Measurements from ENCODE around the gene SMIM29.
A peak's percentile ranks its signal among the peaks of the same experiment; 100 is the strongest.
"Not testable (repeated sequence)": the region's sequence is repeated elsewhere in the genome, so short reads cannot be mapped to it uniquely, and the experiment has no call there.

The SMIM29 gene

DNA sequence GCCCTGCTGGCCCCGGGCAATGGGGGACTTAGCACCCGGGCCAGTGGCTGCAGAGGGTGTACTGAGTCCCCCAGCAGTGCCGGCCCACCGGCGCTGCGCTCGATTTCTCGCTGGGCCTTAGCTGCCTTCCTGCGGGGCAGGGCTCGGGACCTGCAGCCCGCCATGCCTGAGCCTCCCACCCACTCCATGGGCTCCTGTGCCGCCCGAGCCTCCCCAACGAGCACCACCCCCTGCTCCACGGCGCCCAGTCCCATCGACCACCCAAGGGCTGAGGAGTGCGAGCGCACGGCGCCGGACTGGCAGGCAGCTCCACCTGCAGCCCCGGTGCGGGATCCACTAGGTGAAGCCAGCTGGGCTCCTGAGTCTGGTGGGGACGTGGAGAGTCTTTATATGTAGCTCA is 20.3 kb upstream of the SMIM29 start:
- not testable (repeated sequence) for DNase-seq (ENCODE audit: low read depth)

DNA sequence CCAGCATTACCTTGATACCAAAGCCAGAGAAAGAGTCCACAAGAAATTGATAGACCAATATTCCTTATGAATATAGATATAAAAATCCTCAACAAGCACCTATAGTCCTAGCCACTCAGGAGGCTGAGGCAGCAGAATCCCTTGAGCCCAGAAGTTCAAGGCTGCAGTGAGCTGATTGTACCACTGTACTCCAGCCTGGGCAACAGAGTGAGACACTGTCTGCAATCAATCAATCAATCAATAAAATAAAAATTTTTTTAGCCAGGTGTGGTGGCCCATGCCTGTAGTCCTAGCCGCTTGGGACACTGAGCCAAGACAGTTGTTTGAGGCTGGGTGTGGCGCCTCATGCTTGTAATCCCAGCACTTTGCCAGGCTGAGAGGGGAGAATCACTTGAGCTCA is 18.9 kb upstream of the SMIM29 start:
- DNase-seq (ENCODE audit: low read depth): no peak

DNA sequence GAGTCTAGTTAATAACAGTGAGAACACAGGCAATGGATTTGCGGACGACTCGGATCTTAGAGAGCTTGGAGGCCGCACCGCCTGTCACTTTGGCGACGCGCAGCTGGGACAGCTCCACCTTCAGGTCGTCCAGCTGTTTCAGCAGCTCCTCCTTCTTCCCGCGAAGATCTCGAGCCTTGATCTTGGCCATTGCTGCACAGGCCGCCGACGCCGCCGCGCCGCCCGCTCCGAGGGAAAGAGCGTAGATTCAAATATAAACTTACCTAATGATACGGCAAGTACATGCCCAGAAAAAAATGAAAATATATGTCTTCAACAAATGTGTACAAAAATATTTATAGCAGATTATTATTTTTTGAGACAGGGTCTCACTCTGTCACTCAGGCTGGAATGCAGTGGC is 14.7 kb upstream of the SMIM29 start:
- DNase-seq (ENCODE audit: low read depth): not testable (repeated sequence)

DNA sequence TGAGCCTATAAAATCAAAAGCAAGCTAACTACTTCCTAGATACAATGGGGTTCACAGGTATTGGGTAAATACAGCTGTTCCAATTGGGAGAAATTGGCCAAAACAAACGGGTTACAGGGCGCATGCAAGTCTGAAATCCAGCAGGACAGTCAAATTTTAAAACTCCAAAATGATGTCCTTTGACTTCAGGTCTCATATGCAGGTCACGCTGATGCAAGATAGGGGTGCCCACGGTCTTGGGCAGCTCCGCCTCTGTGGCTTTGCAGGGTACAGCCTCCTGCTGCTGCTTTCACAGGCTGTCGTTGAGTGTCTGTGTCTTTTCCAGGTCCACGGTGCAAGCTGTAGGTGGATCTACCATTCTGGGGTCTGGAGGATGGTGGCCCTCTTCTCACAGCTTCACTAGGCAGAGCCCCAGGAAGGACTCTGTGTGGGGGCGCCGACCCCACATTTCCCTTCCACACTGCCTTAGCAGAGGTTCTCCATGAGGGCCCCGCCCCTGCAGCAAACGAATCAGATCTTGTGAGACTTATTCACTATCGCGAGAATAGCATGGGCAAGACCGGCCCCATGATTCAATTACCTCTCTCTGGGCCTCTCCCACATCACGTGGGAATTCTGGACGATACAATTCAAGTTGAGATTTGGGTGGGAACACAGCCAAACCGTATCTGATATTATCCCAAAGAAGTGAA is 11.9 kb upstream of the SMIM29 start:
- no peak for DNase-seq (ENCODE audit: low read depth)

DNA sequence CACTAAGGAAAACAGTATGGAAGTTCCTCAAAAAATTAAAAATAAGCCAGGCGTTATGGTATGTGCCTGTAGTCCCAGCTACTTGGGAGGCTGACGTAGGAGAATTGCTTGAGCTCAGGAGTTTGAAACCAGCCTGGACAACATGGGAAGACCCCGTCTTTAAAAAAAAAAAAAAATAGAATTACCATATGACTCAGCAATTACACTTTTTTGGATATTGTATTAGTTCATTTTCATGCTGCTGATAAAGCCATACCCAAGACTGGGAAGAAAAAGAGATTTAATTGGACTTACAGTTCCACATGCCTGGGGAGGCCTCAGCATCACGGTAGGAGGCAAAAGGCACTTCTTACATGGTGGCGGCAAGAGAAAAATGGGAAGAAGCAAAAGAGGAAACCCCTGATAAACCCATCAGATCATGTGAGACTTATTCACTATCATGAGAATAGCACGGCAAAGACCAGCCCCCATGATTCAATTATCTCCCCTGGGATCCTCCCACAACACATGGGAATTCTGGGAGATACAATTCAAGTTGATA is 10.8 kb upstream of the SMIM29 start:
- DNase-seq (ENCODE audit: low read depth): no peak

DNA sequence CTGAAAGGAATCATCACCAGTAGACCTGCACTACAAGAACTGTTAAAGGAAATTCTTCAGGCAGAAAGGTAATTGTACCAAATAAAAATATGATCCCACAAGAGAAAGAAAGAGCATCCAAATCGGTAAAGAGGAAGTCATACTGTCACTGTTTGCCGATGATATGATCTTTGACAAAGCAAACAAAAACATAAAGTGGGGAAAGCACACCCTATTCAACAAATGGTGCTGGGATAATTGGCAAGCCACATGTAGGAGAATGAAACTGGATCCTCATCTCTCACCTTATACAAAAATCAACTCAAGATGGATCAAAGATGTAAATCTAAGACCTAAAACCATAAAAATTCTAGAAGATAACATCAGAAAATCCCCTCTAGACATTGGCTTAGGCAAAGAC is 3.6 kb upstream of the SMIM29 start:
- DNase-seq (ENCODE audit: low read depth): not testable (repeated sequence)

DNA sequence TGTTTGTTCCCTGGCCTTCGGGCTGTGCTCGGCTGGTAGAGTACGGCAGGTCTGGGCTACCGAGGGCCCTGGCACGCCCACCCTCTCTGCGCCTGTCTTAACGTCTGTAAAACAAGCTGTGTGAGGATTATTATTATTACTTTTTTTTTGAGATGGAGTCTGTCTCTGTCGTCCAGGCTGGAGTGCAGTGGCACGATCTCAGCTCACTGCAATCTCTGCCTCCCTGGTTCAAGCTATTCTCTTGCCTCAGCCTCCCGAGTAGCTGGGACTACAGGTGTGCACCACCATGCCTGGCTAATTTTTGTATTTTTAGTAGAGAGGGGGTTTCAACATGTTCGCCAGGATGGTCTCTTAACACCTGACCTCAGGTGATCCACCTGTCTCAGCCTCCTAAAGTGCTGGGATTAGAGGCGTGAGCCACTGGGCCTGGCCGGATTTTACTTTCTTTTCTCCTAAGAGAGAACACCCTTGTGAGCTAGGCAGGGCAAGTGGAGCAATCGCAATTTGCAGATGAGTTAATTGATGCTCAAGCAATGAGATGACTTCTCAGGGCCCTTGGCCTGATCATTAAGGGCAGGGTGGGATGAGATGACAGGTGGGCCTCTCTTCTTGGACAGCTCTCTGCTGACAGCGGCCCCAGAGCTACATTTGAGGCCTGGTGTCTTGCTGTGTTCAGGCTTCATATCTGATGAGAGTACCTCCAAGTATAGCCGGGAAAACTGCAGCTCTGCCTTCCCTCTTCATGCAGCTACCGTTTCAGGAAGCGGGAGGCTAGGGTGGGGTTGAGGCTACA is 859 bp upstream of the SMIM29 start:
- no peak for DNase-seq (ENCODE audit: low read depth)

DNA sequence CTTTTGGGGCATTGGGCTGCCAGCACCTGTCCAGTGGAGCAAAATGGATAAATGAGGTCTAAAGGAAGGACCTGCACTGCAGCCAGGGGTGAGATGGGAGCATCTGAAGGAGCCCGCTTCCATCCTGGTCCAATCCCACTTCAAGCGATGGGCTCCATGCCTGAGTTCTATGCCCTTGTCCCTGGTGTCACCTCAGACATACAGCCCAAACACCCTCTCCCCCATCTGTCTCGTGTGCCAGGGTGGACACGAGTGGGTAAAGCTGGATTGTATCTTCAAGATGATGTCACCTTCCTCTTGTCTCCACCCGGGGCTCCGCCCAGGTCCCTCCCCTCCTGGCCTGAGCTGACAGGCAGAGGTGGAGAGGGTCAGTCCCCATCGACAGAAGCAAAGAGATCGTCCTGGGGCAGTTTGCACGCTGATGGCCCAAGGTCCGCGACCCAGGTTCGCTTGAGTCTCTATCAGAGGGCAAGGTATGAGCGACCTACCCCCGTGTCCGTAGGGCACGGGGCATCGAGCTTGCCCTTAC is 544 bp downstream of the SMIM29 start:
- no peak for DNase-seq (ENCODE audit: low read depth)

DNA sequence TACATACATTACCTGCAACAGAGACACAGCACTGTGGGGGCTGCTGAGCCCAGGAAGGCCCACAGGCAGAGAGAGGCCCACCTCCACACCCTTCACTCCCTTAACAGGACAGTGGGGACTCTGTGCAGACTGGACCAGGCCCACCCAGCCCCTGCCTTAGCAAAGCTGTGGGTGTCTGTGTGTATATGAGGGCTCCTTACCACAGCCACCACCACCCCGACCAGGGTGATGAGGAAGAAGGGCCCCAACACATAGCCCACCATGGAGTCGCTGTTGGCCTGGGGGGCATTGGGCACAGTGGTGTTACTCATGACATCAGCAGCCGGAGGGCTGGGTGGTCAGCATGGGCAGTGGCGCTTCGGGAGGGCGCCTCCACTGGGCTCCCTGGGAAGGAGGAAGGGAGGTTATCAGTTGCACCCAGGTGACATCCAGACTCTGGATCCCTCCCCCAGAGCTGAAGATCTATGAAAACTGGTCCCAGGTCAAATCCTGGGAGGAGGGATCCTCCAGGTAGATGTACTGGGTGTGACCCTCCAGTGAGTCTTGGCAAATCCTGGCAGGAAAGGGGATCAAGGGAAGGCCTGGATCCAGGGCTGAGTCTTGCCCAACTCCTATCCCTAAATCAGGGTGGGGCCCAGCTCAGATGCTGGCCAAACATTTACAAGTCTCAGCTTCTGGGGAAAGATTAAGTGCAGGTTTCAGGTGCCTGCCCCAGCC is 1.2 kb downstream of the SMIM29 start:
- no peak for DNase-seq (ENCODE audit: low read depth)

DNA sequence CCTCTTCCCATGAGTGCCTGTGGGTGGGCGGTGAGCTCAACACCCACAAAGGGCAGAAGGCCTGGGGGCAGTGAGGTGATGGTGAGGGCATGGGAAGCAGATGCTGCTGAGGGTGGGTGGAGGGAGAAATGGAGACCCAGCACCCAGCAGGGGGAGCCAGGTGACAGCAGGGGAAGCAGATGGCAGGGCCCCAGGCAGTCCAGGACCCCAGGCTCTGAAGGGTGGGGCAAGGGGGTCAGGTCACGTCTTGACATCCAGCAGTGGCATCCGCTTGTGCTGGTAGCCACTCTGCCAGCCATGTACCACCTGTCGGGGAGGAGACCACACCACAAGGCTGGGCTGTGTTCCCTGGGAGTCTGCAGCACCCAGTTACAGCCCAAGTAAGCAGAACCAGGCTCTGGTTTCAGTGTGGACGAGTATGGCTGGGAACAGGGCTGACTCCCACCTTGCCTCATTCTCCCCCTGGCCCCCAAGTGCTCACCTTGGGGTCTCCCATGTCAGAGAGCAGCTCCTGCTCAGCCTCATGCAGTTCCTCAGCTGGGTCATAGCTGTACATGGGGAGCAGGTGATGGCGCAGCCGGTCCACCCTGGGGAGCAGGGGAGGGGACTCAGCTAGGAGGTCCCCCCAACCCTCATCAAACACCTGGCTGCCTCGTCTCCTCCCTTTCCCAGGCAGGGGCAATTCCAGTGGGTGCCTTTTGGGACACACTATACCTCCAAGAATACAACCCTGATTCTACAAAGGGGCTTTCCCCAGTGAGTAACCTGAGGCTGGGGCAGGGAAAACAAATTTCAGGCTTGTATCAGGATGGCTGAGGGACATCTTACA is 2.0 kb downstream of the SMIM29 start:
- DNase-seq (ENCODE audit: low read depth): no peak

DNA sequence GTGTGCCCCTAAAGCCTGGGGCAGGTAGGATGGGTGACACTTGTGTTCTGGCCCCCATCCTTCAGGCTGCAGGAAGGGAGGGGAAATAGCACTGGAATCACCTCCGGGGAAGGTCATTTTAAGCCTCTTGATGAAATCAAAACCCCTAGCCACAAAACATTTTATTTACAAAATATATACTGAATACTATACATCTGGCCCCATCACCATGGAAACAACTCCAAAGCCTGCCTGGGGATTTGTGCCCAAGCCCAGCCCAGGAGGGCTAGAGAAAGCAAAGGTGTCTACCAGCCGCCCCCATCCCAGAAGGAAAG is 2.6 kb downstream of the SMIM29 start:
- DNase-seq (ENCODE audit: low read depth): no peak

DNA sequence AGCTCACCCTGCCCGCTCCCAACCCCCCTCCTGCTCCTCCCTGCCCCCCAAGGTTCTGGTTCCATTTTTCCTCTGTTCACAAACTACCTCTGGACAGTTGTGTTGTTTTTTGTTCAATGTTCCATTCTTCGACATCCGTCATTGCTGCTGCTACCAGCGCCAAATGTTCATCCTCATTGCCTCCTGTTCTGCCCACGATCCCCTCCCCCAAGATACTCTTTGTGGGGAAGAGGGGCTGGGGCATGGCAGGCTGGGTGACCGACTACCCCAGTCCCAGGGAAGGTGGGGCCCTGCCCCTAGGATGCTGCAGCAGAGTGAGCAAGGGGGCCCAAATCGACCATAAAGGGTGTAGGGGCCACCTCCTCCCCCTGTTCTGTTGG is 3.1 kb downstream of the SMIM29 start:
- not testable (repeated sequence) for DNase-seq (ENCODE audit: low read depth)

DNA sequence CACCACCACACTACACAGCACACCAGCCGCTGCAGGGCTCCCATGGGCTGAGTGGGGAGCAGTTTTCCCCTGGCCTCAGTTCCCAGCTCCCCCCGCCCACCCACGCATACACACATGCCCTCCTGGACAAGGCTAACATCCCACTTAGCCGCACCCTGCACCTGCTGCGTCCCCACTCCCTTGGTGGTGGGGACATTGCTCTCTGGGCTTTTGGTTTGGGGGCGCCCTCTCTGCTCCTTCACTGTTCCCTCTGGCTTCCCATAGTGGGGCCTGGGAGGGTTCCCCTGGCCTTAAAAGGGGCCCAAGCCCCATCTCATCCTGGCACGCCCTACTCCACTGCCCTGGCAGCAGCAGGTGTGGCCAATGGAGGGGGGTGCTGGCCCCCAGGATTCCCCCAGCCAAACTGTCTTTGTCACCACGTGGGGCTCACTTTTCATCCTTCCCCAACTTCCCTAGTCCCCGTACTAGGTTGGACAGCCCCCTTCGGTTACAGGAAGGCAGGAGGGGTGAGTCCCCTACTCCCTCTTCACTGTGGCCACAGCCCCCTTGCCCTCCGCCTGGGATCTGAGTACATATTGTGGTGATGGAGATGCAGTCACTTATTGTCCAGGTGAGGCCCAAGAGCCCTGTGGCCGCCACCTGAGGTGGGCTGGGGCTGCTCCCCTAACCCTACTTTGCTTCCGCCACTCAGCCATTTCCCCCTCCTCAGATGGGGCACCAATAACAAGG is 3.6 kb downstream of the SMIM29 start:
- DNase-seq (ENCODE audit: low read depth): not testable (repeated sequence)

DNA sequence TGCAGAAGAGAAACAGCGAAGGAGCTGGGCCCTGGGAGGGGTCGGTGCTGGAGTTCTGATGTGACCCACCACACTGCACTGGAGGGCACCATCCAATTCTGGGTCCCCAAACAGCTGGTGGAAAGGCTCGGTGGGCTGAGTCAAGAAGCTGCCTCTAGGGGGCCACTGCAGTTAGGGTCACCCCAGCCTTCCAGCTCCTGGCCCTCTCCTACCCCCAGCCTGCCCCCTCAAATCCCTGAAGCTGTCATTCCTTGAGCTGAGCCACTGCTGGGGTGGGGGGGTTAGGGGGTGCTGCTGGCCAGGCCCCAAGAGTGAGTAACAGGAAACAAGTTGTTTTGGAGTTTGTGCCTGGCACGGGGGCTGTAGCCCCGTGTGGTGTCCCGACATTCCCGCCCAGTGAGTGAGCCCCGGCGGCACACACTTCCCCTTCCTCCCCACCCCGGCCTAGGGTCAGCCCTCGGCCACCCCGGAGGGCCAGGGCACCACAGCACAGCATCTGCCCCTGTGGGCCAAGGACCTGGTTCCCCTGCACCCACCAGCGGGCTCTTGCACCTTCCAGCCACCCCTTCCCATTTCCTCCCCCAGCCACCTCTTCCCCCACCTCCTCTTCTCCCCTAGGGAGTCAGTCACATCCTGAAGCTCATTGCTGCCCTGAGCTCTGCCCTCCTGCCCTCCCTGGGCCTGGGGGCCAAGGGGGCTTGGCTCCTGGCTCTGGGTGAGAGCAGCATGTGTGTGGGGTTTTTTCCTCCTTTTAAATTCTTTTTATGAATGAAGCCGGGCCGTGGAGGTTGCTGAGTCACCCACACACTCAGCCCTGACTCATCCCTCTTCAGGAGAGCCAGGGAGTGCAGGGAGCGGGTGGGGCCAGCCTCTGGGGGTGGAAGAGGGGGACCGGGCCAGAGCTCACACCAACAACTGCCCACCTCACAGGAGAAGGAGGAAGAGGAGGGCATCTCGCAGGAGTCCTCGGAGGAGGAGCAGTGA is 4.6 kb downstream of the SMIM29 start:
- DNase-seq (ENCODE audit: low read depth): peak; percentile 77

DNA sequence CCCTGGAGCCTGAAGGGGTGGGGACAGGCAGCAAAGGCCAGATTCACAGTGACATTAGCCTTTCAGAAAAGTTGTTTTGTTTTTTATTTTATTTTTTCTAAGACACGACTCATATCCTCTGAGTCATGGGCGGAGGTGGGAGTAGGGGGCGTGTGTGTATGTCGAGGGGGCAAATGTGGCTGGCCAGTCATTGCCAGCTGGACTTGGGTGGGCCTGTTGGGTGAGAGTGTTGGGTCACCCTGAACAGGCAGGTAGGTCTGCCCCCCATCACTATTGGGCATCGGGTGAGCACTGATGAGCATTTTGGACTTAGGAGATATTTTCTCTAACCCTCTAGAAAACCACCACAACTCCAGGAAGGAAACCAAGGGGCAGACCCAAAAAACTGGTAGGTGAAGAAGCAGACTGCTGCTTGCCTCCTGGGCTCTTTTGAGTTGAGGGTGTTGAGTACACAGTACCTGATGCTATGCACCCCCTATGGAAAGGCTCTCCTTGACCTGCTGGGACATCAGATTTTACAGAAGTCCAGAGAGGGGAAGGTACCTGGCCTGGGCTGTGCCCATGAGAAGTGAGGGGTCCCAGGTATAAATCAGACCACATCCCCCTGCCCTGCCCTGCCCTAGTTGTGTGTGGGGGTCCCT is 5.6 kb downstream of the SMIM29 start:
- DNase-seq (ENCODE audit: low read depth): no peak

DNA sequence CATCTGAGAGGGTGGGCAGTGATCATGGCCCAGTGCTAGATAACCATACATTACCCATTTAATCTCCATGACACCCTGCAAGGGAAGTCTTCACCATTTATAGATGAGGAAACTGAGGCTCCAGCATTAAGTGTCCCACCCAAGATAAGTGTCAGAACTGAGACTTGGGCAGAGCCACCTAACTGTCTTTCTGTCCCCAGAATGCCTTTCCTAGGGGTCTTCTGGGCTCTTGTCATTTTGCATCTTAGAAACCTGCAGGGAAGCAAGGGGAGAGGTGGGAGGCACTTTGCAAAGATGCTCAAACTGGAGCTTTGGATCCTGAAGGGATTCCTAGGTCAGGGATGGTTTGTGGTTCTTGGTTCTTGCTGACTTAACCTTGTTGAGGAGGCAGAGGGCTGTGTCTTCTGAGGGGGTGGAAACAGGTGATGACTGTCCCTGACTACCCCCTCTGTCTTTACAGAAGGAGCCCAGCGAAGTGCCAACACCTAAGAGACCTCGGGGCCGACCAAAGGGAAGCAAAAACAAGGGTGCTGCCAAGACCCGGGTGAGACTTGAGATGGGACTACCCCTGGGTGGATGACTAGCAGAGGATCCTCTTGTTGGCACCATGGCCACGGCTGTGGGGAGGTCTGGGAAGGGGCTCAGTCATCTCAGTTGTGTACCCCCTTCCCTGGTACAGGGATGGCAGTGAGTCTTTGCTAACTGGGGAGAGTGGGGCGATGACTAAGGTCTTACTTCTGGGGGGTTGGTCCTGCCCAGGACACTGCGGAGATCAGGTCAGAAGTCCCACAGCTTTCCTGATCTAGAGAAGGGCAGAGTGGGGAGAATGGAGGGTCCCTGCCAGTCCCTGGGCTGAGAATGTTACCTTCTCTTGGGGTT is 6.3 kb downstream of the SMIM29 start:
- no peak for DNase-seq (ENCODE audit: low read depth)

DNA sequence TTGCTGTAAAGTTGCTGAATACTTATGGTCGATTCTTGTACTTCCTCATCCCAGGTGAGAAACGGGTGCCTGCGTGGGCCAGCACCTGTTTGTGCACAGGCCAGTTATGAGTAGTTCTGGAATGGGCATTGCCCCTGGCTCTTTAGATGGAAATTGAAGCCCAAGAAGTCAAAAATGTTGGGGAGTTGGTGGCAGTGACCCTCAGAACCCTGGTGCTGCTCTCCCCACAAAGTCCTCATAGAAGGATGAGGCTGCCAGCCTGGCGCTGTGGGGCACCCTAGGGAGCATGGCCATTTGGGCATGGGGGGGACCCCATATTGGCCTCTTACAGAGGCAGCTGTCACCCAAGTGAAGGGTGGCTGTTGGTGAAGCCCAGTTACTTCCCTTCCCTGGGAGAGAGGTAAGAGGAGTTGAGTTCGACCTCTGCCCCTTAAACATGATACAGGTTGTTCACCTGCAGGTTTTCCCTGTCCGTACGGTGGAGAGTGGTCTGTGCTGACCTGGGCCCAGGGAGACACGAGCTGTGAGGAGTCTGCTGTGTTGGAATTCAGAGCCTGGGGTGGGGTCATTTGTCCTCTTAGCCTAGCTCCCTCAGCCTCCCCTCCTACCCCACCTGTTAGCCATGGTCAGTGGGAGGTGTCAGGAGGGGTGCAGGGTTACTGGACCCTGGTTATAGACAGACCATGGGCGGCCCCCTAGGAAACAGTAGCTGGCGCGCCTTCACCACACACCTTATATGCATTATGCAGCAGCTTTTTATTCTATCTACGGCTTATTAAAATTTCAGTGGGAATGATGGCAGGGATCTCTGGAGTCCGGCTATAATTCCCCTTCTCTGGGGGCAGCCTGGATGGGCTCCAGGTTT is 7.2 kb downstream of the SMIM29 start:
- no peak for DNase-seq (ENCODE audit: low read depth)

Data from non-pigmented ciliary epithelial cell (primary cell).